ENCODE measurements around the gene BCL2. TPM values are rescaled to one million over a fixed set of nuclear protein-coding genes. Genes with fewer than 3 reads are reported as not detected.
"Not testable (repeated sequence)": the region's sequence is repeated elsewhere in the genome, so short reads cannot be mapped to it uniquely, and the experiment has no call there.

BCL2 gene
- total and polyA plus RNA-seq, 2 donors from 2014 or later: 6.0 to 39.2 TPM

DNA sequence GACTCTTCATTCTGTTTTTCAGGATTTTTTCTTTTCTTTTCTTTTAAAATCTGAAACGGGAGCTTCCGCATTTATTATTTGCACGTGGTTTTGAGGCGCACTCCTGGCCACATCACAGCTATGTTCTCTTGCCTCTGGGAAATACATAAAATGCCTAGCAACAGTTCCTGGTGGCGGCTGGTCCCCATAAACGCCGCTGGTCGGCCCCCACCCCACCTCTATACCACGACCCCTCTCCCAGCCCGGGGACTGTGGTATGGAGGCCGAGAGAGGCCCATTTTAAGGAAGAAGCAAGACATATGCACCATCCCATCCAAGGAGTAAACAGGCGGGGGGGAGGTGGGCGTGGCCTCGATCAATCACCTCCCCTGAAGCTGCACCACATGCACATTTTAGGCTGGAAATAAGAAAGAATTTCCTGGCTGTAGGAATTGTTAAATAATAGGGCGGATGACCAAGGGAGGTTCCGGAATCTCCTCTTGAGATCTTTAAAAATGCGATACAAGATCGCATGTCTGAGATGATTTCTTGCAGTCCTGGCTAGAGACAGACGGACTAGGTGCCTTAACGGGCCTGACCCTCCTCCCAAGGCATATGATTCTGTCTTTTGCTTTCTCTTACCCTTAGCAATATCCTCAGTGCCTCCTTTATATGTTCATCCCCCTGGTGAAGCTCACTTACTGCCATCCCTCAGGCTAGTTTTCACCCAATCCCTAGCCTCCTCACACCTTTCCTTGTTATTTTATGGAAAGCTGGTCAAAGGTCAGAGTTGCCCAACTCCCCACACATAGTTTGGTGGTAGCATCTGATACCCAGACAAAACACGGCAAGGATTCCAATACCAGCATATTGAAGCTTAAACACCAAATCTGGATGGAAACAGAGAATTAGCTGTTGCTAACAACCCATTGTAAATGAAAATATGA, 82.4 kb downstream of the BCL2 start:
- no peak for TF ChIP-seq CTCF (IDR thresholded peaks at IDR 0.05; ENCODE audit: borderline replicate concordance, extremely low read depth, insufficient read depth)
- H3K4me3 ChIP-seq (ENCODE audit: low read length in 3 of 3): peak overlapping the region; percentile 13 to 41 (median 33)
- H3K27ac ChIP-seq (ENCODE audit: low read depth in 2 of 2, low read length in 2 of 2): peak overlapping the region; percentile 84 to 93
- H3K9me3 ChIP-seq (ENCODE audit: control insufficient read depth in 2 of 3, insufficient read depth in 1 of 3, low read length in 3 of 3): no peaks in the 10 kb centered on the region
- H3K4me1 ChIP-seq (ENCODE audit: control insufficient read depth in 2 of 3, insufficient read depth in 2 of 3, low read depth in 1 of 3, low read length in 3 of 3): peaks cover 11 to 46% (median 20%) of the 10 kb centered on the region in 3 donors
- DNase-seq: peak in 3 of 5 donors; percentile 59 to 75 (median 66)
- no peak for FAIRE-seq
- intact Hi-C loops (cut with DNase I): no loop called here
- H3K36me3 ChIP-seq (ENCODE audit: control insufficient read depth in 2 of 3, insufficient read depth in 3 of 3, low read length in 3 of 3): no peaks in the 10 kb centered on the region
- peak overlapping the region in 2 of 3 donors; percentile 2 to 36 for H3K9ac ChIP-seq (ENCODE audit: low read length in 3 of 3)
- no peaks in the 10 kb centered on the region for H3K27me3 ChIP-seq (ENCODE audit: control insufficient read depth, insufficient read depth, low read length)

DNA sequence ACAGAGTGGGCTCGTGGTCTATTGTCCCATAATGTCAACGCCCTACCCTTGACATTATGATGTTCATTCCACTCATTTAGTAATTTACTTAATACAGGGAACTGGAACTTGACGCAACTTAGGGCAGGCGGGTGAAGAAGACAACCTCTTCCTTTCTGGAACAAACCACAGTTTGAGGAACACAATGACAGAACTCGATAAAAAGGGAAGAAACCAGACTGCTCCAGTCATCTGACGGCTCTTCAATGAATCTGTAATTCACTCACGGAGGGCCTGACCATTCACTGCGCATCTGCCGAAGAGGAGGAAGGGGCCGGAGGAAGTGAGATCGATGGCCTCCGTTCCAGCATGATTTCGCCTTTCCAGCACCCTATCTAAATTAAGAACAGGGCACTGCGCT, 83.2 kb downstream of the BCL2 start:
- DNase-seq: no peak
- intact Hi-C loops (cut with DNase I): no loop called here

DNA sequence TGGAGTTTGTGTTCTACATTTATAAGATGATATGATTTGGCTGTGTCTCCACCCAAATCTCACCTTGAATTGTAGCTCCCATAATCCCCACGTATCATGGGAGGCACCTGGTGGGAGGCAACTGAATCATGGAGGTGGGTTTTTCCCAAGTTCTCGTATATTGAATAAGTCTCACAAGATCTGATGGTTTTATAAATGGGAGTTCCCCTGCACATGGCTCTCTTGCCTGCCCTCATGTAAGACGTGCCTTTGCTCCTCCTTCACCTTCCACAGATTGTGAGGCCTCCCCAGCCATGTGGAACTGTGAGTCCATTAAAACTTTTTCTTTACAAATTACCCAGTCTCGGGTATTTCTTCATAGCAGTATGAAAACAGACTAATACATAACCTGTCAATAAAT, 83.6 kb downstream of the BCL2 start:
- intact Hi-C loops (cut with DNase I): not testable (repeated sequence)

More for the DNA sequence above, 83.2 kb downstream of the BCL2 start:
- no peak for TF ChIP-seq CTCF (IDR thresholded peaks at IDR 0.05; ENCODE audit: borderline replicate concordance, extremely low read depth, insufficient read depth)
- no peak for FAIRE-seq
- no peaks in the 10 kb centered on the region for H3K27me3 ChIP-seq (ENCODE audit: control insufficient read depth, insufficient read depth, low read length)
- H3K4me3 ChIP-seq (ENCODE audit: low read length in 3 of 3): no peak overlapping the region
- H3K9ac ChIP-seq (ENCODE audit: low read length in 3 of 3): no peak overlapping the region
- peak overlapping the region; percentile 84 to 93 for H3K27ac ChIP-seq (ENCODE audit: low read depth in 2 of 2, low read length in 2 of 2)
- H3K9me3 ChIP-seq (ENCODE audit: control insufficient read depth in 2 of 3, insufficient read depth in 1 of 3, low read length in 3 of 3): no peaks in the 10 kb centered on the region
- peaks cover 11 to 38% (median 14%) of the 10 kb centered on the region in 3 donors for H3K4me1 ChIP-seq (ENCODE audit: control insufficient read depth in 2 of 3, insufficient read depth in 2 of 3, low read depth in 1 of 3, low read length in 3 of 3)
- H3K36me3 ChIP-seq (ENCODE audit: control insufficient read depth in 2 of 3, insufficient read depth in 3 of 3, low read length in 3 of 3): no peaks in the 10 kb centered on the region

GRCh38 chr18:63234841-63235240, 84.7 kb downstream of the BCL2 start:
- intact Hi-C loops (cut with DNase I): no loop called here
- H3K9me3 ChIP-seq (ENCODE audit: control insufficient read depth in 2 of 3, insufficient read depth in 1 of 3, low read length in 3 of 3): no peaks in the 10 kb centered on the region
- H3K36me3 ChIP-seq (ENCODE audit: control insufficient read depth in 2 of 3, insufficient read depth in 3 of 3, low read length in 3 of 3): no peaks in the 10 kb centered on the region
- H3K27me3 ChIP-seq (ENCODE audit: control insufficient read depth, insufficient read depth, low read length): no peaks in the 10 kb centered on the region
- no peak overlapping the region for H3K27ac ChIP-seq (ENCODE audit: low read depth in 2 of 2, low read length in 2 of 2)
- DNase-seq (no peak), FAIRE-seq (no peak)
- H3K4me3 ChIP-seq (ENCODE audit: low read length in 3 of 3): no peak overlapping the region
- TF ChIP-seq CTCF (IDR thresholded peaks at IDR 0.05; ENCODE audit: borderline replicate concordance, extremely low read depth, insufficient read depth): no peak
- H3K9ac ChIP-seq (ENCODE audit: low read length in 3 of 3): no peak overlapping the region
- H3K4me1 ChIP-seq (ENCODE audit: control insufficient read depth in 2 of 3, insufficient read depth in 2 of 3, low read depth in 1 of 3, low read length in 3 of 3): peaks cover 11 to 31% (median 12%) of the 10 kb centered on the region in 3 donors

More for the DNA sequence above, 83.6 kb downstream of the BCL2 start:
- FAIRE-seq; DNase-seq; H3K27ac ChIP-seq (ENCODE audit: low read depth in 2 of 2, low read length in 2 of 2); H3K27me3 ChIP-seq (ENCODE audit: control insufficient read depth, insufficient read depth, low read length); H3K36me3 ChIP-seq (ENCODE audit: control insufficient read depth in 2 of 3, insufficient read depth in 3 of 3, low read length in 3 of 3); H3K9me3 ChIP-seq (ENCODE audit: control insufficient read depth in 2 of 3, insufficient read depth in 1 of 3, low read length in 3 of 3); H3K4me3 ChIP-seq (ENCODE audit: low read length in 3 of 3); H3K9ac ChIP-seq (ENCODE audit: low read length in 3 of 3): not testable (repeated sequence)
- H3K4me1 ChIP-seq (ENCODE audit: control insufficient read depth in 2 of 3, insufficient read depth in 2 of 3, low read depth in 1 of 3, low read length in 3 of 3): peaks cover 11 to 33% (median 12%) of the 10 kb centered on the region in 3 donors
